ENCODE data around the gene DUSP22.
"Not testable (repeated sequence)": the region's sequence is repeated elsewhere in the genome, so short reads cannot be mapped to it uniquely, and the experiment has no call there.

Gene DUSP22

DNA sequence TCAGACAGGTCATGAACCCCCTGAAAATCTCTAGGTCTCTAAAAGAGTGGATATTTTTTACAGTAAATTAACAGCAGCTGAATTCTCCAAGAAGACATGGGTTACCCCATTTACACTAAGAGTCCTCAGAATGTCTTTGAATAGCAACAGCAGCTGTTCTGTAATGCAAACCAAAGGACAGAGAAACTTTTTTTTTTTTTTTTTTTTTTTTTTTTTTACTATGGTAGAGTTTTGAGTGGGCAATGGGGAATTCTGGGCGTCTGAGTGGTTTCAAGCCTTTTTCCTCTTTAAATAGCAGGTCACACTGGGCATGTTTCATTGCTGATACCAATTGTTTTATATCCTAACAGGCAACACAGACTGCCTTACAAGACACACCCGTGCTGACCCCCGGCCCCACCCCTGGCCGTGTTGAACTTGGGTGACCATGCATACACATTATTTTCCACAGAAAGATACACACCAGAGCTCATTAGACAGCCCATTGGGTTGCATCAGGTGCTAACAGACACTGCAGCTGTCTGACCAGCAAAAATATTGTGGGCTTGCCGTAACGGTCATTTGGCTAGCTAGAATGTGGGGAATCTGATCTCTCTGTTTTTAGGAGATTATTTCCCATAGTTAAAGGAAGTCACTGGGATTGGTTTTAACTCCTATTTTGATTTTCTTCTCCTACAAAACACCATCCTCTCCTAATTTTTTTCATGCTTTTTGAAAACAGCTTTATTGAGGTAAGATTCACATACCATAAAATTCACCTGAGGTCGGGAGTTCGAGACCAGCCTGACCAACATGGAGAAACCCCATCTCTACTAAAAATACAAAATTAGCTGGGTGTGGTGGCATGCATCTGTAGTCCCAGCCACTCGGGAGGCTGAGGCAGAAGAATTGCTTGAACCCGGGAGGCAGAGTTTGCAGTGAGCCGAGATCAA is 72.6 kb downstream of the DUSP22 start:
- DNase-seq (ENCODE audit: low spot score) = no peak

DNA sequence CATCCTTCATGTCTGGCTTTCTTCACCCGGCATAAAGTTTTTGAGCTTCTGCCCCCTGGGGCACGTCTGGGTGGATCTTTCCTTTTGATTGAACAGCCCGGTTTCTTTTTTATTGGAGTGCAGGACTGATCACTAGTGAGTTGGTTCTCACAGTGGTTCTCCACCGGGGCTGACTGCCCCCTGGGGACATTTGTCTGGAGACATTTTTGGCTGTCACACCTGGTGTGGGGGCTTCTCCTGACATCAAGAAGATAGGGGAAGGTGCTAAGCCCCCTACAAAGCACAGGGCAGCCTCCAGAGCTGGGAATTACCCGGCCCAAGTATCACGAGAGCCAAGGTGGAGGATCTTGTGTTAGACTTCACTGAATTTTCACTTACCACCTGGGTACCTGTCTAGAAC is 73.5 kb downstream of the DUSP22 start:
- no peak for DNase-seq (ENCODE audit: low spot score)

GRCh38 chr6:366389-367297 is 74.4 kb downstream of the DUSP22 start:
- no peak for DNase-seq (ENCODE audit: low spot score)

GRCh38 chr6:367298-367794 is 75.1 kb downstream of the DUSP22 start:
- no peak for DNase-seq (ENCODE audit: low spot score)

- no peak for DNase-seq (ENCODE audit: low spot score)
These were observed 75.8 kb downstream of the DUSP22 start for GRCh38 chr6:367891-368630.

GRCh38 chr6:369559-370431 is 77.5 kb downstream of the DUSP22 start:
- no peak for DNase-seq (ENCODE audit: low spot score)

- DNase-seq (ENCODE audit: low spot score) = no peak
These were observed 78.3 kb downstream of the DUSP22 start for GRCh38 chr6:370555-370954.

GRCh38 chr6:371851-372250 is 79.6 kb downstream of the DUSP22 start:
- not testable (repeated sequence) for DNase-seq (ENCODE audit: low spot score)

- no peak for DNase-seq (ENCODE audit: low spot score)
These were observed 80.1 kb downstream of the DUSP22 start for GRCh38 chr6:372336-372911.

DNA sequence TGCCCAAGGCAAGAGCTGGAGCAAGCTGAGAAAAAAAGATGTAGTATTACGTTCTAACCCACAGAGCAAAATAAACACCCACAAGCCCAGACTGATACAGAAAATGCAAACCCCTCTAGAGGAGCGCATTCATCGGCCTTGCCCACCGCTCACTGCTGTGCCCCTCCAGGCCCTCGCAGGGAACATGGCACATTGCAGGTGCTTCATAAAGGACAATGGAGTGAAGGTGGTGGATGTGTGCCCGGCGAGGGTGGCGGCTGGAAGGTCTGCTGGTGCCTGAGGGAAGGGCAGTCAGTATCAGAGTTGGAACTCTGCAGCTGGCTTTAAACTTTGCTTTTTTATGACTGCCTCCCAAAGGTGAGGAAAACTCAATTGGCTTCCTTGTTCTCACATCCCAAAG is 80.7 kb downstream of the DUSP22 start:
- no peak for DNase-seq (ENCODE audit: low spot score)

DNA sequence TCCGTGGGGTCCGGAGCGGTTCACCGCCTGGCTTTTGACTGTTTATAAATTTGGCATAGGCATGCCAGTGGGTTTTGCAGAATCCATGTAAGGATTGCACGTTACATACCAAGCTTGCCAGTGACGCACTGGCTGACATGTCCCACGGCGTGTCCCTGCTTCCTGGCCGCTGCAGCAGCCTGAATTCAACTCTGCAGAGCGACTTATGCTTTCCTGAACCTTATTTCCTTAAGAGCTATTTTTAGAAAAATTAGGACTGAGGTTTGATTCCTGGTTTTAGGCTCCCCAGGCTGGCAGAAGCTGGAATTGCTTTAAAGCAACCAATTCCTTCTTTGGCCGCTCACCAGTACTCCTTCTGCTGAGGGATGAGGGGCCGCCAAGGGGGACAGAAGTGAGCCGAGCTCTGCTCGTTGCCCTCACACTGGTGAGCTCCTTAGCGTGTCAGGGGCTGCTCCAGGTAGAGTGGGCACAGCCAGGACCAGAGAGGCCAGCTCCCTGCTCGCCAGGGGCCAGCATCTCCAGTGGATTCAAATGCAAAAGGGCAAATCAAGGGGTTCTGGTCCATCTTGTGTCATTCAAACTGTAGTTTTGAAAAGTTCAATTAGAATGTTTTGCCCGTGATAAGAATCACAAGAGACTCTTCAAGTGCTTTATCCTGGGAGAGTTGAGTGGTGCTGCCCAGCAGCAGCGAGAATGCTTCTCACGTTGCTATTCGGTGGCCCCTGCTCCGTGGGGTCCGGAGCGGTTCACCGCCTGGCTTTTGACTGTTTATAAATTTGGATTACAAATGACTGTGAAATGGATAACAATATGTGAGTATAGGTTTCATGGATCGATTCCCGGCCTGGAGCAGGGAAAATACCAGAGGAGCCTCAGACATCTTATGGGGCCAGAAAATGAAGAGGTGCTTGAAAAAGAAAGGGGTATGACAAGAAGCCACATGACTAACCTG is 81.8 kb downstream of the DUSP22 start:
- DNase-seq (ENCODE audit: low spot score) = no peak

DNA sequence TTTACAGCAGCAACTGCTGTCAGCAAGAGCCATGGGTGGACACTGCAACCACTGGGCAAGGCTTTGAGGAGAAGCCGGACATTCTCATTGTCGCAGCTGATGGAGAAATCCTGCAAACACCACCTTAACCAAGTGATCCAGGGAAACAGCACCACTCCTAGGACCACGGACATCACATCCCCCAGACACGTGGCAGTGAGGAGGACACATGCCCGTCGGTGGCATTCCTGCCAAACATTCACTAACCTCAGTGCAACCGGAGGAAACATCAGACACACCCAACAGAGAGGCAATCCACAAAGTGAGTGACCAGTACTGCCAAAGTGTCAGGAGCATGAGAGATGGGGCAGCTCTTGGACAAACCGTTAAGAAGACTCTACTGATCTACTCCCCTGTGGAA is 82.7 kb downstream of the DUSP22 start:
- no peak for DNase-seq (ENCODE audit: low spot score)

GRCh38 chr6:376827-377640 is 84.7 kb downstream of the DUSP22 start:
- DNase-seq (ENCODE audit: low spot score) = no peak

DNA sequence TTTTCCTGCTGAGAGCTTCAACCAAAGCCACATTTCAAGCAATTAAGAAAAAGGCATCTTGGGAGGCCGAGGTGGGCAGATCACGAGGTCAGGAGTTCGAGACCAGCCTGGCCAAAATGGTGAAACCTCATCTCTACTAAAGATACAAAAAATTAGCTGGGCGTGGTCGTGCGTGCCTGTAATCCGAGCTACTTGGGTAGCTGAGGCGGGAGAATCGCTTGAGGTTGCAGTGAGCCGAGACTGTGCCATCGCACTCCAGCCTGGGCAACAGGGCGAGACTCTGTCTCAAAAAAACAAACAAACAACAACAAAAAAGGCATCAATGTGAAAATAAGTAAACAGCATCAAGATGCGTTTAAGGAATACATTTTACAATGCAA is 85.3 kb downstream of the DUSP22 start:
- not testable (repeated sequence) for DNase-seq (ENCODE audit: low spot score)

DNA sequence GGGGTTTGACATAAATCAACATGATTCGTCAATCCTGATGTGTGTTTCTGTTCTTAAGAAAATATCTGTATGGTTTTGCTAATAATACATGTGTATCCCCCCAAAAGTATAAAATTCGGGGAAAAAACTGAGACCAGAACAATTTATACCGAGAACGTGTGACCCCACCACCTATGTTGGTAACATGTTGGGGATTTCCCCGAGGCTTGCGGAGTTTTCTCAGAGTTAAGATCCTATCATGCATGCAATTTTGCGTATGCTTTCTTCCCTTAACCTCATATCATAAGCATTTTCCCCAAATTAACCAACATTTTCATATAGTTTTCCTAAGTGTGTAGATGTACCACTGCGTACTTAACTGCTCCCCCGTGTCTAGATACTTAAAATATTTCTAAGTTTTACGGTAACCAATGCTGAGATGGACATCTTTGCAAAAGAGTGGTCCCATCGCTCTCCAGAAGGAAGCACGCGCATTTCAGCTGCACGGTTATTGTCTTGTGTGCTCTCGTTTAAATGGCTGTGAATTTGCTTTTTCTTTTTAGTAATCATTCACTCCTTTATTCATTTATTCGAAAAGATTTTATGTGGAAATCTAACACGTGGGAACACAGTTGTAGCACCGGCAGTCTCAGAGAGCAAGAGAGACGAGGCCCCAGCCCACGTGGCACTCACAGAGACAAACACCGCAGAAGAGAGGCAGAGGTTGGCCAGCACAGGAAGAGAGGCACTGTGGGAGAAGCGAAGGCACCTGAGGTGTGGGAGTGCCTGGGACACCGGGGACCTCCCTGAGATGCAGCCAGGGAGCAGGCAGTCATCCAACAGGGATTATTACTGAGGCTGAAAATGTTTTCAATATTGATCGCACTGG is 86.0 kb downstream of the DUSP22 start:
- no peak for DNase-seq (ENCODE audit: low spot score)

DNA sequence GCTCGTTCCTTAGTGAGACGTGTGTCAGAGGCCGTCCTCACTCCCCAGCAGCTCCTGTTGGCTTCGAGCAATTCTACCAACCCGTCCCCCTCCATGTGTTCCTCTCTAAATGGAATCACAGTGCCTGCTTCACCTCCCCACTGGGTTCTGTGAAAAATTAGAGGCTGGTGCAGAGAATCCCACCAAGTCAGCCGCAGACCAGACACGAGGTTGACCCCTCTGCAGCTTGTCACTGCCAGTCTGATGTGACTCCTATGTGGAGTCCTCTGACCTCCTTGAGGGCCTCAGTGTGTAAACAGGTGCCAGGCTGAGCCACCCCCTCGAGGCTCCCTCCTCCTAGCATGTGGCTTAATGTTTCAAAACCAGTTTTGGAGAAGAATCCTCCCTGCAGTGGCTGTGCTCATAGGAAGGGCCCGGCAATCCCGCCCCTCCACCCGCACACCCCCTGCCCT is 86.7 kb downstream of the DUSP22 start:
- no peak for DNase-seq (ENCODE audit: low spot score)

DNA sequence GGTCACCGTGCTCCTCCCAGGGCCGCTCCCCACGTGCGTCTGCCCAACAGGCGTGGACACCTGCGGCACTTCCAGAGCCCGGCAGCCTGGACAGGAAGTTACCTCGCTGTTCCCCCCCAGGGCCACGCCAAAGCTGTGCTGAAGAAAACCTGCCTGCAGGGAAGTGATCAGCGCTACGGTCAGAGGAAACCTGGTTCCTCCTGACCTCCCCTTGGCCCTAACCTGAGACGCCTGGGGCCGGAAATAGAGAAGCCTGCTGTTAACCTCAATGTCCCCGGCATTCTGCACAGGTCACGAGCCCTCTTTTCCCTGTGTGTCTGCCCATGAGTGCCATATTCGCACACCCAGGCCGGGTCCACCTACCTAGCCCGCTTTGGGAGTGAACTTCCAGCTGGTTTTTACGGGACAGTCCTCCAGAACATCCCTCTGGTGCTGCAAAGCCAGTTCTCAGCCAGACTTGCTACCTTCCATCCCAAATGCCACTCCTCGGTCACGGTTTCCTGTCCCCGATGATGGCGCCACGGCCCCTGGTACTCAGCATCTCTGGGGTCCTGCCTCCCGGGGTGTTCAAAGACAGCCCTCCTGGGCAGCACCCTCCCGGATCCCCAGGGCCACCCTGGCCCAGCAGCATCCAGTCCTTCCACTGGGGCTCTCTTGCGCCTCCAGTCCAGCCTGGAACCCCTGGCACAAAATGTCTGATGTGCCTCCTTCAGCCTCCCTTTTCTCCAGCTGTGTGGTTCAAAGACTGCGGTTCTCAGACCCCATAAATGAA is 87.3 kb downstream of the DUSP22 start:
- DNase-seq (ENCODE audit: low spot score) = no peak

All from AG20443 (cell line).